Stimulated activated CD4-positive, alpha-beta T cell treated with anti-CD3 and anti-CD28 coated beads, Interleukin-1b, Interleukin-23, amount 100 ng/mL, for 1 hour (primary cell): Measurements from ENCODE around the gene GARIN5A.

Experiments used
- DNase-seq, 2 donors: peaks; one replicate each; pipeline ENCODE4 v3.0.0-alpha.2; 2020; ENCODE audit warnings: low read depth in 2 of 2

The GARIN5A gene

DNA sequence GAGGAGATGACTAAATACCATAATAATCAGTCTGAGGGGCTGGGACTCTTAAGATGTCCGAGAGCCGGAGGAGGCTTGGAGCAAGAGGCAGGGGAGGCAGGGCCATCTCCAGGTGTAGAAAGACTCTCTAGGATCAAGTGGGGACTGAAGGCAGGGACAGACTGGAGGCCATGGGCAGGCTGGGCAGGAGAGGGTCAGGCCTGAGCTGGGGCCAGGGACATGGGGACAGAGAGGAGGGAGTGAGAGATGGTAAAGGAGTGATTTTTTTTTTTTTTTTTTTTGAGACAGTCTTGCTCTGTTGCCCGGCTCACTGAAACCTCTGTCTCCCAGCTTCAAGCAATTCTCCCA lies 32.2 kb upstream of the GARIN5A start:
- no peak for DNase-seq

- DNase-seq, result no peak
These were observed 30.7 kb upstream of the GARIN5A start for GRCh38 chr19:50507376-50507775.

DNA sequence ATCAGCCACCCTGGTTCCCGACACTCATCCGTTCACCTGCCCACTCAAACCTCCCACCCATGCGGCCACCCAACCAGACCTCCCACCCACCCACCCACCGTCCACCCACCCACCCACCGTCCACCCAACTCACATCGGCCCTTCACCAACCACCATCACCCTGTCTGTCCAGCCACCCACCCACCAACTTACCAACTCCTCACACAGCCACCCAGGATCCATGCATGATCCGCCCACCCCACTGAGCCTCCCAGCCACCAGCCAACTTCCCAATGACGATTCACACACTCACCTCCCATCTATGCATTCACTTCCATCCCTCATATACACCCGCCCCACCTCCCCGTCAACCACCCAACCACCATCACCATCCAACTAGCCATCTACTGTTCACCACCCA lies 30.1 kb upstream of the GARIN5A start:
- no peak for DNase-seq

- no peak for DNase-seq
These were observed 29.4 kb upstream of the GARIN5A start for GRCh38 chr19:50505856-50506611.

DNA sequence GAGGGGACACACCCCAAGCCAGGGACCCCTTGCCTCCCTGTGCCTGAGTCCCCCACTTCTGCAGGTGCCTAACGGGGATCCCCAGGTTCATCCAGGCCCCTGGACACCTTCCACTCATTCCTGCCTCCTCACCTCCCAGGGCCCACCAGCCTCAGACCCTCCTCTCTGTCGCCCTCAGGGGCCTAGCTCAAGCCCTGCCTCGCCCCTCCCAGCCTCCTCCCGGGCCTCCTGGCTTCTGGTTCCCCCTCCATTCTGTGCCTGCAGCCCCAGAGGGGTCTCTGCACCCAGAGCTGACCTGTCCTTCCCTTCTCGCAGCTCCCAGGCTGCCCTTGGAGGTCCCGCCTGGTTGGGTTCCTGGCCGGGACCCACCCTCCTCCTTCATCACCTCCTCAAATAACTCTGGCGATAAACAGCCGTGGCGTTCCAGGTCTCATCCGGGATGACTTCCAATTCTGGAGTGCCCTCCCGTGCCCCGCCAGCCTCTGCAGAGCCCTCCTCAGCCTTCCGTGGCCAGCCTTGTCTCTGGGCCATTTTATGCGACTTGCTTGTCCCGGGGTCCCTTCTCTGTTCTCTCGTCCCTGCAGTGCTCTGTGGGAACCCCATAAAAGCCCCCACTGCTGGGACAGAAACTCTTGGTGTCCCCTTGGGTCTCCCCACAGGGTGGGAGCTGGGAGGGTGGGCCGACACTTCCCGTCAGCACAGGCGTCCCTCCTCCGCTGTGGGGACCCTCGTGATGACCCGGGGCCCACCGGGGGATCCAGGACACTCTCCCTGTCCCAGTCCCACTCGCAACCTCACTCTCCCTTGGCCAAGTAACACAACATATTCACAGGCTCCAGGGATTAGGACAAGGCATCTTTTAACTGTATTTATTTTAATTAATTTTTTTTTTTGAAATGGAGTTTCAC lies 25.2 kb upstream of the GARIN5A start:
- no peak for DNase-seq

GRCh38 chr19:50501186-50501567 lies 24.5 kb upstream of the GARIN5A start:
- DNase-seq, result no peak

- no peak for DNase-seq
These were observed 24.1 kb upstream of the GARIN5A start for GRCh38 chr19:50500753-50501151.

DNA sequence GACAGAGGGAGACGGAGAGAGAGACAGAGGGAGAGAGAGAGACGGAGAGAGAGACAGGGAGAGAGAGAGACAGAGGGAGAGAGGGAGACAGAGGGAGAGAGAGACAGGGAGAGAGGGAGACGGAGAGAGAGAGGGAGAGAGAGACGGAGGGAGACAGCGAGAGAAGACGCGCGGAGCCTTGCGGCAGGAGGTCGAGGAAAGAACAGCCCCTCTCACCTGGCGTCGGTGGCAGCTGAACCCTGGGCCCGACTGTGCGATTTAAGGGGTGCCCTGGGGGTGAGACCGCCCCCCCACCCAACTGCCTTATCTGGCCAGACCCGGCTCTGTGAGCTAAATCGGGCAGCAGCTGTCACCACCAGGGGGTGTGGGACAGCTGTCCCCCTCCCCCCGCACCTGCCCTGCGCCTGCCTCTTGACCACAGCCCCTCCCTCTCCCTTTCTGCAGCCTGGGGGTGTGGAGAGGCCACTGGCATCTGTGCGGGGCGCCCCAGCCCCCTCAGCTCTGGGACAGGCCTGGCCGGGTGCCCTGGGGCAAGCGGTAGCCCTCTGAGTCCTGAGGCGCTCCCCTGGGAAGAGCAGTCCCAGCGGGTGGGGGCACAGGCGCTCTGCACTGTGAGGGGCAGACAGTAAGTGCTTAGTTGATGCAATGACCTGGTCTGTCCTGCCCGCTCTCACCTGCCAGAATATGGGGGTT lies 23.6 kb upstream of the GARIN5A start:
- no peak for DNase-seq

- DNase-seq, result no peak
These were observed 21.8 kb upstream of the GARIN5A start for GRCh38 chr19:50498219-50499056.

GRCh38 chr19:50497022-50497405 lies 20.4 kb upstream of the GARIN5A start:
- DNase-seq, result no peak

- no peak for DNase-seq
These were observed 19.8 kb upstream of the GARIN5A start for GRCh38 chr19:50496189-50497021.

- no peak for DNase-seq
These were observed 18.4 kb upstream of the GARIN5A start for GRCh38 chr19:50495020-50495531.

DNA sequence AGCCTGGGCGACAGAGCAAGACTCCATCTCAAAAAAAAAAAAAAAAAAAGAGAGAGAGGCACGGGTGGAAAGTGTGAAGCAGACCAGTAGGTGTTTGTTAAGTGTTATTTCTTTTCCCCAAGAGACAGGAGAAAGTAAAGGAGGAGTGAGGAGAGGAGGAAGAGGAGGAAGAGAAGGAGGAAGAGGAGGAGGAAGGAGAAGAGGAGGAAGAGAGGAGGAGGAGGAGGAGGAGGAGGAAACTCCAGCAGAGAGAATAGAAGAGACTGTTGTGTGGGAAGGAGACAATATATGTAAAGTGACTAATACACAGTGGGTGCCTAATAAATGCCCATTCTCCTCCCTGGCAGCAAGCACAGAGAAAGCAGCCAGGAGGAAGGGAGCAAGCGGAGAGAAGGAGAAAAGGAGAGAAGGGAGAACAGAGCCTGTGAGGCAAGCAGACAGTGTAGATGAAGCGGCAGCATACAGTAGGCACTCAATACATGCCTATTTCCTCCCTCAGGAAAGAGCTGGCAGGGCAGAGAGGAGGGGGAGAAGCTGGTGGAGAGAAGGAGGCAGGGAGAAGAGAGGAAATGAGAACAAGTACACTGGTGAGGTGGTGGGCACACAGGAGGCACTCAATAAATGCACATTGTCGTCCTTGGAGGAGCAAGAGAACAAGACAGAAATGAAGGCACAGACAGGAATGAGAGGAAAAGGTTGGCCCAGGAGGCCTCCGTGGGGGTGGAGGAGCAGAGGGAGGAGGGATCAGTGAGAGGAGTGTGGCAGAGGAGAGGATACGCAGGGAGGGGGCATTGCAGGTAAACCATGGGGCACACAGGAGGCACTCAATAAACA lies 17.8 kb upstream of the GARIN5A start:
- no peak for DNase-seq

DNA sequence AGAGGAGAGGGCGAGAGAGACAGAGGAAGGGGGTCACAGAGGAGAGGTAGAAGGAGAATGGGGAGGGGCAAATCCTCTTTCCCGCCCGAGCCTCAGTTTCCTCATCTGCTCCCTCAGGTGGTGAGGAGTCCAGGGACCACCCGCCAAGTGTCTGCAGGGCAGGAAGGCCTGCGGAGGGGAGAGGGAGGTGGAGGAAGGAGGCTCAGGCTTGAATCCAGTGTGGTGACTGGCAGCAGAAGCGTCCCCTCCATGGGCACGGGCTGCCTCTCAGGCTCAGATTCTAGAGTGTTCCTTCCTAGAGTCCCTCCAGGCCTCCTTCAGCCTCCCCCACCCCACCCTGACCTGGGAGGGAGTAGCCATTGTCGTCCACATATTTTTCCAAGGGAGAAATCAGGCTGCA lies 16.5 kb upstream of the GARIN5A start:
- no peak for DNase-seq

DNA sequence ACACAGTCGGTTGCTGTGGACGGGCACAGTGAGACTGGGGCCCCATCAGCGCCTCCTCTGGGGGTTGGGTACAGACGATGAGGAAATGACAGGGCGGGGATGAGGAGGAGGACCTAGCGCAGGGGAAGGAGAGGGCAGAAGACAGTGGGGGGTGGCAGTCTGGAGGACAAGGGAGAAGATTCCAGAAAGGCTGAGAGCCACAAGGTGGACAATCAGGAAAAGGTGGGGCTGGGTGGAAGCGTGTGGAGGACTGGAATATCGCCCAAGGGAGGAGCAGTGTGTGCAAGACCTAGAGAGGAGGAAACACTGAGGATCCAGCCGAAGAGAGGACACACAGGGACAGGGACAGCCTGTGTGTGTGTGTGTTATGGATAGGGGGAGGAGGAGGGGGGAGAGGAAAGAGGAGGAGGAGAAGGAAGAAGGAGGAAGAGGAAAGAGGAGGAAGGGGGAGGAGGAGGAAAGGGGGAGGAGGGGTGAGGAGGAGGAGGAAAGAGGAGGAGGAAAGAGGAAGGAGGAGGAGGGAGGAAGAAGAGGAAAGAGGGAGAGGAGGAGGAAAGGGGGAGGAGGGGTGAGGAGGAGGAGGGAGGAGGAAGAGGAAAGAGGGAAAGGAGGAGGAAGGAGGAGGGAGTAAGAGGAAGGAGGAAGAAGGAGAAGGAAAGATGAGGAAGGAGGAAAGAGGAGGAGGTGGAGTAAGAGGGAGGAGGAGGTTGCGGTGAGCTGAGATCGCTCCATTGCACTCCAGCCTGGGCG lies 15.8 kb upstream of the GARIN5A start:
- DNase-seq, result no peak

DNA sequence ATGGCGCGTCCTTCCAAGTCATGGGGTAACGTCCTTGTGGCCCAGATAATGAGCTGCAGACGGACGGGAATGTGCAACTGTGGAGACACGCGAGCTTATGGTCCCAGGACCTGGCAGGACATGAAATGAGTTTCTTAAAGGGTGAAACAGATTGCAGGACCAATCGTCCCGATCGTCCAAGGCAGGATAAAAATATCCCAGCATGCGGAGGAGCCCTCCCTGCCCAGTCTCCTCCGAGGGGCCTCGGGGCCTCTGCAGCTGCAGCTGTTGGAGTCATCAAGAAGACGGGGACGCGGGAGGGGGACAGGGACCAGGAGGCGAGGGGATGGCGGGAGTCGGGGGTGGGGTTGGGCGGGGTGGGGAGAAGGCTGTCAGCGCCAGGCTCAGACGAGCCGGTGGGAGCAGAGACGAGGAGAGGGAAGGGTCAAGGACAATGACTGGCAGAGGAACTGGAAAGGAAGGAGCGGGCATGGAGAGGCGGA lies 14.4 kb upstream of the GARIN5A start:
- no peak for DNase-seq

DNA sequence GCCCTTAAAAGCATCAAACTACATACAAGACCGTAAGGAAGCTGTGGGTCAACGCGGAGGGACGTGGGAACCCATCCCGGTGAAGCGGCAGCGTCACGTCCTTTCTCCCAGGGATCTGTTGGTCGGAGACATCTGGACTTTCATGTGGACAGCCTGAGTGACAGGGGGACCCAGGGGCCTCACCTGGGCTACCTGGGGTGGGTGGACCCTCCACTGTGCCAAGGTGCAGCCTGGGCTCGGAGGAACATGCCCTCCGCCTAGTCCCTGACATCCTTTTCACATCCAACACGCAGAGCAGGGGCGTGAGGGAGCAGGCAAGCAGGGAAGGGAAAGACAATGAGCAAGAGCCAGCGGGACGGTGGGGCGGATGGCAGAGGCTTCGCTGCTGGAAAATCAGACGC lies 13.8 kb upstream of the GARIN5A start:
- no peak for DNase-seq

- DNase-seq, result no peak
These were observed 12.9 kb upstream of the GARIN5A start for GRCh38 chr19:50489461-50490011.
